Neutrophil (primary cell): Measurements from ENCODE around the gene TIGD1.

Experiments used
- H3K27ac ChIP-seq: fragments of 200-600 bp; sonication (generic); 2 replicates; pipeline ENCODE4 v1.5.1; 2016; ENCODE audit warnings: mild to moderate bottlenecking, moderate library complexity
- H3K27me3 ChIP-seq: fragments of 200-600 bp; sonication (generic); 2 replicates; pipeline ENCODE4 v1.6.0; 2016; ENCODE audit warnings: mild to moderate bottlenecking
- H3K36me3 ChIP-seq: fragments of 200-600 bp; sonication (generic); 2 replicates; pipeline ENCODE4 v1.5.1; 2017
- H3K4me1 ChIP-seq, 2 experiments: fragments of 200-600 bp in 1 of 2; sonication (generic) in 1 of 2; 1 replicate in 1 of 2; 2 replicates in 1 of 2; pipeline versions ENCODE4 v1.5.1 to v1.6.1; 2013 to 2016; ENCODE audit warnings: low read depth in 1 of 2, low read length in 1 of 2, mild to moderate bottlenecking in 1 of 2, moderate library complexity in 1 of 2; ENCODE audit not compliant: control insufficient read depth in 1 of 2, insufficient read depth in 1 of 2
- H3K4me3 ChIP-seq, 2 experiments: fragments of 200-600 bp in 1 of 2; sonication (generic) in 1 of 2; 1 replicate in 1 of 2; 2 replicates in 1 of 2; pipeline ENCODE4 v1.5.1; 2013 to 2016; ENCODE audit warnings: low read depth in 1 of 2, low read length in 1 of 2, mild to moderate bottlenecking in 1 of 2, moderate library complexity in 1 of 2
- H3K9me3 ChIP-seq: fragments of 200-600 bp; sonication (generic); 2 replicates; pipeline ENCODE4 v1.5.1; 2016
- TF ChIP-seq, protein P1 (sequence below): fragments of 200-600 bp; sonication (generic); IDR thresholded peaks from 2 replicates; pipeline ENCODE4 v1.5.1; 2016; ENCODE audit warnings: antibody characterized with exemption

TIGD1 gene

DNA sequence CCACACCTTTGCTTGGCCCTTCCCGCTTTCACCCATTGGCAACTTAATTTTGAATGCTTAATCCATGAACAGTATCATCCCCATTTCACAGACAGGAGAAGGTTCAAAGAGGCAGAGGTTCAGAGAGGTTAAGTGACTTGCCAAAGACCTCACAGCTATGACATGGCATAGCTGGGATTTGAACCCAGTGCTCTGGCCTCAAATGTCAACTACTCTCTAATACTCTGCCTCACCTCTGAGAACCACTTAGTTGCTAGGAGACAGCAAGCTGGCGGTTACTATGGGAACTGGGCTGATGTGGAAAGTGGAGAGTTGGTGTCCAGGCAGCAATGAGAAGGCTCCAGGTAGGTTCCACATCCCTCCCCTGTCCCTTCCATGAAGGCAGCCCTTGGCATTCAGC is 45.9 kb downstream of the TIGD1 start:
- Histone ChIP-seq H3K4me1 (no peaks in the 10 kb centered on the region), H3K36me3 (no peaks in the 10 kb centered on the region), H3K9me3 (no peaks in the 10 kb centered on the region), H3K27ac (no peak overlapping the region), H3K4me3 (no peak overlapping the region), H3K27me3 (peaks cover 86% of the 10 kb centered on the region)
- TF ChIP-seq, protein P1, sequence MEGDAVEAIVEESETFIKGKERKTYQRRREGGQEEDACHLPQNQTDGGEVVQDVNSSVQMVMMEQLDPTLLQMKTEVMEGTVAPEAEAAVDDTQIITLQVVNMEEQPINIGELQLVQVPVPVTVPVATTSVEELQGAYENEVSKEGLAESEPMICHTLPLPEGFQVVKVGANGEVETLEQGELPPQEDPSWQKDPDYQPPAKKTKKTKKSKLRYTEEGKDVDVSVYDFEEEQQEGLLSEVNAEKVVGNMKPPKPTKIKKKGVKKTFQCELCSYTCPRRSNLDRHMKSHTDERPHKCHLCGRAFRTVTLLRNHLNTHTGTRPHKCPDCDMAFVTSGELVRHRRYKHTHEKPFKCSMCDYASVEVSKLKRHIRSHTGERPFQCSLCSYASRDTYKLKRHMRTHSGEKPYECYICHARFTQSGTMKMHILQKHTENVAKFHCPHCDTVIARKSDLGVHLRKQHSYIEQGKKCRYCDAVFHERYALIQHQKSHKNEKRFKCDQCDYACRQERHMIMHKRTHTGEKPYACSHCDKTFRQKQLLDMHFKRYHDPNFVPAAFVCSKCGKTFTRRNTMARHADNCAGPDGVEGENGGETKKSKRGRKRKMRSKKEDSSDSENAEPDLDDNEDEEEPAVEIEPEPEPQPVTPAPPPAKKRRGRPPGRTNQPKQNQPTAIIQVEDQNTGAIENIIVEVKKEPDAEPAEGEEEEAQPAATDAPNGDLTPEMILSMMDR = no peak

DNA sequence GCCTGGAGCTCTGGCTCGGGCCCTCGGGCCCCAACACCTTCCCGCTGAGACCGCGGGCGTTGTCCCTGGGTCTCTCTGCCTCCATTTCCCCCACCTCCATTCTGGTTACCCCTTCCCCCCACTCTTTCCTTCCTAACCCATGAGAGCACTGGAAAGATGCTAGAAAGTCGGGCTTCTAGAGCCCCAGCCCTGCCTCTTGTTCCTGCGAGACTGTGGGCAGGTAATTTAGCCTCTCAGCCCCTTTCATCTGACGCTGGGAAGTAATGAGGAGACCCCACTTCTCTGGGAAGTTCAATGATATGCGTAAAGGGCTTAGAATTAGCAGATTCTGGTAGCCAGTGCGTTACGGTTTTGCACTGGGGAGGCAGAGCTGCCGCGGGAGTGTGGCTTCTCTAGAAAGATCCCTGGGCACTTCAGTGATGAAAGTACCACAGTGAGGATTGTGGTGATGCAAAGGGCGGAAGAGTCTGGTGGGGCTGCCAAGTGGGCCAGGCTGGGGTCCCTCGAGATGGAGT is 46.5 kb downstream of the TIGD1 start:
- Histone ChIP-seq H3K27ac (no peak overlapping the region), H3K4me1 (no peaks in the 10 kb centered on the region), H3K4me3 (no peak overlapping the region), H3K36me3 (no peaks in the 10 kb centered on the region), H3K9me3 (no peaks in the 10 kb centered on the region), H3K27me3 (peaks cover 91% of the 10 kb centered on the region)
- TF ChIP-seq, protein P1 = no peak

DNA sequence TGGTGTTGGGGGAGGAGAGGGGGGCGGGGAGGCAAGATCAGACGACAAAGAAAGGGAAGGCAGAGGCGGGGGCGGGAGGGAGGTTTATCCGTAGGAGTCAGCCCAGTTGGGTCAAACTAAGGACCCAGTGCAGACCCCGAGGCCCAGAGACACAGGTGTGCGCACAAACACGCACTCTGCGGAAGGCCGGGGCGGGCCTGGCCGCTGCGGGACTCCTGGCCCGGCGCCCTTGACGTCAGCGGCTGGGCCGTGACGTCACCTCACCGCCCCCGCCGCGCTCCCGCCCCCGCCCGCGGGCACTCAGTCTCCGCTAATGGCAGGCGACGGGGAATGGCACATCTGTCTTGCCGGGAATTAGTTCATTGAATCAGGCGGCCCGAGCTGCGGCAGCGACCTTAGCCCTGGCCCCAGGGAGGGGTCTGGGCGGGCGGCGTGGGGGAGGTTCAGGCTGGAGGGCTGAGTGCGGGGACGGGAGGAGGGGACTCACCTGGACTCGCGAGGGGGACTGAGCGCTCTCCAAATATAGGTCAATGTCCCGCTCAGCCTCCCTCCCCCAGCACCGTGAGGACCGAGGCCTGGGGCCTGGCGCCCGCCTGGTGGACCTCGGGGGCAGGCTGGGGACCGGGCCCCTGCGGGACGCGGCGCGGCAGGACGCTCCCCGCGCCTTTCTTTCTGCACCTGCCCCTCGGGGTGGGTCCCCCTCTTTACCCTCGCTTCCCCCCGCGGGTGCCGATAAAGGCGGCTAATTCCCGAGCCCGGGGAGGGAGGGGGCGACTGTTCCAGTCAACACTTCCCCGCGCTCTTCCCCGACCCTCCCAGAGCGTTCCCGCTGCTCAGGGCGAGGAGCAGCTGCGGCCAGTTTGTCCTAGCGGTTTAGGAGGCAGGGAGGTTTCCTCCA is 47.2 kb downstream of the TIGD1 start:
- Histone ChIP-seq H3K27ac (no peak overlapping the region), H3K27me3 (peaks cover 98% of the 10 kb centered on the region), H3K9me3 (no peaks in the 10 kb centered on the region), H3K36me3 (no peaks in the 10 kb centered on the region), H3K4me3 (no peak overlapping the region), H3K4me1 (no peaks in the 10 kb centered on the region)
- TF ChIP-seq, protein P1 = no peak

DNA sequence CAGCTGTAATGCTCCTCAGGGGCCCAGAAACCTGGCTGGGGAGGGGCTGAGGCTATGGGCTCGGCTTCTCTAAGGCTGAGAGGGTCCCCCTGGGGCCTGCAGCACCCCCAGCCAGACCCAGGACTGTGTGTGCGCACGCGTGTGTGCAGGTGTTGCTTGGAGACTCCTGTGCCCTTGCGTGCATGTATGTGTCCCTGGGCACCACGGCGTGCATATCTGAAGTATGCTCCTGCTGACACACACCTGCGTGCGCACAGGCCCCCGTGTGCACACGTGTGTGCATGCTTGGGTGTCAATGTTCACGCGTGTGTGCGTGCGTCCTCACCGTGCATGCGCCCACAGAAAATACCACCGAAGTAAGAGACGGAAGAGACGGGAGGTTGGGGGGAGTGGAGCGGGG is 47.8 kb downstream of the TIGD1 start:
- H3K9me3 ChIP-seq = no peaks in the 10 kb centered on the region
- no peaks in the 10 kb centered on the region for H3K36me3 ChIP-seq
- TF ChIP-seq, protein P1 = no peak
- H3K27me3 ChIP-seq = peaks cover 97% of the 10 kb centered on the region
- no peaks in the 10 kb centered on the region for H3K4me1 ChIP-seq
- no peak overlapping the region for H3K27ac ChIP-seq
- no peak overlapping the region for H3K4me3 ChIP-seq

DNA sequence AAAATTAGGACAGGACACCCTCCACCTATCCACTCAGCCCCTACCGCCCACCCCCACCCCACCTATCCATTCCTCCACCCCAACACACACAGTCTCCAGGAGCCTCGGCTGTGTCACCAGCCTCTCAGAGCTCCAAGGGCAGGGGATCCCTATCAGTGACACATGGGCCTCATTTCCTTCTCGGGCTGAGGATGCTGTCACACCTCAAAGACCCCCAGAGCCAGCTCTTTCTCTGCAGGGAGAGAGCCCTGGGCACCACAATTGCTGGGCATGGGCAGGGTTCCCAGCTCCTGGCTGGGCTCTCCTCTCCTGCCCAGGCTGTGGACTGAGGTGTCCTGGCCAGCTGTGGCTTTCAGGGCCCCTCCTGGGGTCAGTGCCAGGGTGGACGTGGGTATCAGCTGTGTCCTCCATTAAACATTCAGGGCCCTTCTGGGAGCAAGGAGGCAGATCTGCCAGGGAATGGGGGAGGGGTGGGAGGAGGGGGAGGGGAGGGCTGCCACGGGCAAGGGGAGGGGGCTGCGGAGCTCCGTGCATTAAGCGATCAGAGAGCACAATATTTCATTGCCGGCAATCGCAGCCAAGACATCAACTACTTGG is 48.5 kb downstream of the TIGD1 start:
- TF ChIP-seq, protein P1 = no peak
- no peak overlapping the region for H3K4me3 ChIP-seq
- H3K4me1 ChIP-seq = no peaks in the 10 kb centered on the region
- H3K27me3 ChIP-seq = peaks cover 93% of the 10 kb centered on the region
- H3K9me3 ChIP-seq = no peaks in the 10 kb centered on the region
- no peak overlapping the region for H3K27ac ChIP-seq
- no peaks in the 10 kb centered on the region for H3K36me3 ChIP-seq
